ENCODE results near the gene TEX22.

The TEX22 gene

DNA sequence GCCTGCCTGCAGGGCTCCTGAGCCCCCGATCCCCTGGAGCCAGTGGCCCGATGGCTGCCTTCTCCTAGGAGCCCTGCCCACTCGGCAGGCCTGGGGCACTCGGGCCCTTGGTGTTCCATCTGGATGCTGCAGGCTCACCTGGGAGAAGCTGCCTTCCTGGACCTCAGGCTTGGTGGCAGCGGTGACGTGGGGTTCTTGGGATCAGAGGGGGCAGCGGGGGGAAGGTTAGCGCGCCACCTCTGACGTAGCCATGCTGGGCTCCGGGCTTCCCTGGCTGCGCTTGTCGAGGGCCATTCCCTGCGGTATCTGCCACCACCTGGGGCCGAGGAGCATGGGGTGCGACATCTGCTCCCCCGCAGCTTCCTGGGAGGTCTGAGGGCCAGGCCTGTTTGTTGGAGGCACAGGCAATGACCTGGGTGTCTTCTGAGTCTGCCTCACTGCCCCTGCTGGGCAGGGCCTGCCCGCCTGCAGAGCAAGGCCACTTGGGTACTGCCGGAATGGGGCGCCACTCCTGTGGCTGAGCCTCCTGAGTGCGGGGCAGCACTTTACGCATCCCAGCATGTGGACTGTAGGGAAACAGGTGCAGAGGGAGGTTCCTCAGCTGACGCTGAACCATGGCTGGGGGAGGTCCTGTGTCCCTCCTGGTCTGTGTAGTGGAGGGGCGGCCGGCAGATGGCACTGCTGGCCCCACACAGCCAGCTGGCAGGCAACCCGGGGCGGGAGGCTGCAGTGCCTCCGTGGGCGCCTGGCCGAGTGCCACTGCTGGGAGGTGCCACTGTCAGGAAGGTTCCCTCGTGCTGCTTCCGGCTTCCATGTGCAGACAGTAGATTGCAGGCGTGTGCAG lies 41.6 kb downstream of the TEX22 start:
- DNase-seq (ENCODE audit: low read depth in 2 of 2), result no peak

DNA sequence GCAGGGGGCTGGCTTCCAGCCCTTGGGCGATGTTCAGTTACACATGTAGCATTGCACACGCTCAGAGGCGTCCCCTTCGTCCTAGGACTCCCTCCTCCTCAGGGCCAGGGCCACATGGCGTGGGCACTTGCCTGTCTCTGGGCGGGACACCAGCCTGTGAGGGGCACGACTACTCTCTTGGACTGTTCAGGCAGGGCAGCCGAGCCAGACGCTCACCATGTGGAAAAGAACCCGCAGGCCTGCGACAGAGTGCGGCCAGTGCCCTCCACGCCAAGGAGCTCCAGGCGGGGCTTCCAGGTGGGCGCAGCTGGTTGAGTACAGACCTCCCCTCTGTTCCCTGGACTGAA lies 42.2 kb downstream of the TEX22 start:
- DNase-seq (ENCODE audit: low read depth in 2 of 2), result no peak

DNA sequence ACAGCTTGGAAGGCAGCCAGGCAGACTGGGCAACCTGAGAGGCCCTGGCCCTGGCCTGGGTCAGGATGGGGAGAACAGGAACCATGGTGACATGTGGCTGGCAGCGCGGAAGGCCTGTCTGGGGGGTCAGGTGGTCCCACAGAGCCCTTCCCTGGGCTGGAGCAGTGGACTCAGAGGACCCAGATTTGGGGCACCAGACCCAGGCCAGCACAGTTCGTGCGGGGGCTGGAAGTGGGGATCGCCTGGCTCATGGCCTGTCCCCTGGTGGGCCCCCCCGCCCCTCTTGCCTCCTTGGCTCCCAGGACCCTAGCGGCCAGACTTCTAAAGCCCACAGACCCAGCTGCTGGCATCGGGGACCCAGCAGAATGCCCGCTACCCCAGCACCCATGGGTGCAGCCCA lies 42.7 kb downstream of the TEX22 start:
- DNase-seq (ENCODE audit: low read depth in 2 of 2), result no peak

DNA sequence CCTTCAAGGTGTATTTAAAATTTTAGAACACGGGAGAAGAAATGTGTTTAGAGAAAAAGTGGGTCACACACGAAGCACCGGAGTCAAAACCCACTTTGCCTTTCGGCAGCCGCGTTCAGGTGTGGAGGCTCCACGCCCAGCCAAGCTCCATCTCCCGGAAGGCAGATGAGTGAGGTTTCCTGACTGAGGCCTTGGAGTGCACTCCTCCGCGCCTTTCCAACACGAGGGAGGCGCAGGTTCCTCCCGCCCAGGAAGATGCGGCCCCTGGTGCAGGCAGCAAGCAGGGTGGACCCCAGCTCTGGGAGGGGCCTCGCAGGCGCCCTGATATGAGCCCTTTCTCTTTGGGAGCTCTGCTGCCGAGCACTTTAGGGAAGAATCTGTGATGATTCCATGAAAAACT lies 43.8 kb downstream of the TEX22 start:
- DNase-seq (ENCODE audit: low read depth in 2 of 2), result no peak

DNA sequence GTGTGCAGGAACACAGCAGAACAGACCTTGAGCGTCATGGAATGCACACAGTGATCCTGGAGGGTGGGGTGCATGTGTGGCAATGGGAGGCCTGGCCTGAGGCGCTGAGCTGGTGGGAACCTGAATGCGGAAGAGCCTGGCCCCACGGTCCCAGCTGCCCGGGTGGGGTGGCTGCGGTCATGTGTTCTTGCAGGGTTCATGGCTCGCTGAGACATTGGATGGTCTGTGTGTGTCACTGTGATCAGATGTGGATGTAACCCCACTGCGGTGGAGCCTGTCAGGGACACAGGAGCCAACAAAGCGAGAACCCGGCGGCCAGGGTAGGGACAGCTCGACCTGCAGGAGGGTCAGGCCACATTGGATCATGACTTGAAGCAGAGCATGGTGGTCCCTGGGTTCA lies 44.5 kb downstream of the TEX22 start:
- no peak for DNase-seq (ENCODE audit: low read depth in 2 of 2)

DNA sequence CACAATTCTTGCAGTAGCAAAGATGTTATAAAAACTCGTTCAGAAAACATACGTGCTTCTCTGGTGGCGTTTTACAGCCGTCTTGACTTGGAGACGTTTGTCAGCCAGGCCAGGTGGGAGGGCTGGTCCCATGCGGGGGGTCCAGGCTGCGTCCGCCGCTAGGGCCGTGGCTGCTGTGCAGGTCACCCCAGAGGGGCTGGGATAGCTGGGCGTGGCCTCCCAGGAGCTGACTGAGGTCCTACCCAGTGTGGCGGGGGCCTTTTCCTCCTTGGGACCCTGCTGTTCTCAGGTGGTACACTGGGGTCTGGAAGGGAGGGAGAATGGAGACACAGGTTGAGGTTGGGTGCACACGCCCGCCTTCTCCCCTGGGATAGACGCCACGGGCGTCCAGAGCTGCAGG lies 46.5 kb downstream of the TEX22 start:
- DNase-seq (ENCODE audit: low read depth in 2 of 2), result no peak

DNA sequence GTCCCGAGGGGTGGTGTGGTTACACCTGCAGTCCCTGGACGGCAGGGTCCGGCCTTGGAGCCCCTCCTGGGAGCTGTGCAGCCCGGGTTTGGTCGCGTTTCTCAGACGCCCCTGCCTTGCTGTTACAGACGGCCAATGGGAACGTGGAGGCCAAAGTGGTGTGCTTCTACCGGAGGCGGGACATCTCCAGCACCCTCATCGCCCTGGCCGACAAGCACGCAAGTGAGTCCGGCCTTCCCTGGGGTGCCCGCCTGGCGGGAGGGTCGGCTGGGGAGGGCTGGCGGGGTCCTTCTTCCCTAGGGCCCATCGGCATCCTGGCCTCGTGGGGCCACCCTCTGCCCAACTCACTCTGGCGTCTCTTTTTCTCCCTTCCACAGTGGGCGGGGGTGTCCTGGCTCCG lies 47.0 kb downstream of the TEX22 start:
- DNase-seq (ENCODE audit: low read depth in 2 of 2), result no peak

DNA sequence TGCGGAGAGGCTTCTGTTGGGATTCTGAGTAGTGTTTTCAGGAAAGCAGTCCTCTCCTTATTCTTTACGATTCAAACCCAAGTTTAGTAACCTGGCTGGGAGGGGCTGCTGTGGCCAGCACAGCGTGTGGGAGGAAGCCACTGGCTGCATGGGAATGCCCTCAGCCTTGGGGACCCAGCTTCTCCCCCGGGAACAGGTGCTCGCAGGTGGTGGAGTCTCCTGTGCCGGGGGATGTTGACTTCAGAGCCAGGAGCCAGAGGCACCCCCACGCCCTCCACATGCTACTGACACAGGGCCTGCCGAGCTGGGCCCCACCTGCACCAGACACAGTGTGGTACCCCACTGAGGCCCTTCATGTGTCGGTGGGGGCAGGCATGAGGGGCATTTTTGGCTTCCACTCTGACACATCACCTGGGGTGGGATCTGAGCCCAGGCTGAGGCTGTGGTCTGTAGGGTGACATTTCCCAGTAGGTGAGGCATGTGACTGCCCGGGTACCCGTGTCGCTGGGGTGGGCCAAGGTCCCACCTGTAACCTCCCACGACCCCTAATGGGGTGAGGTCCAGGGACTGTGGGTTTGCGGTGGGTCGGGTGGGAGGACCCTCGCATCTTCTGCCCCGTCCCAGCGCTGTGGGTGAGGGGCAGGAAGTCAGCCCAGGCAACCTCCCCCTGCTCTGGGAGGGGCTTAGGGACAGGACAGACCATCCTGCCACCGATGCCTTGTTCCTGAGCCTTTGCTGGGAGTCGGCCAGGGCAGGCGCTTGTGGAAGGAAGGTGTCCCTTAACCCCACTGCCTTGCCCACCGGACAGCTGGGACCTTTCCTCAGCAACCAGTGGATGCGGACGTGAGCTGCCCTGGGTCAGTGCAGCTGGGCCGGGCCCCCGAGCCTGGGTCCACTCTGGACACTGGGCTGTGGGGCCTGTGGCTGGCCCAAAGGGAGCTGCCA lies 47.8 kb downstream of the TEX22 start:
- no peak for DNase-seq (ENCODE audit: low read depth in 2 of 2)

DNA sequence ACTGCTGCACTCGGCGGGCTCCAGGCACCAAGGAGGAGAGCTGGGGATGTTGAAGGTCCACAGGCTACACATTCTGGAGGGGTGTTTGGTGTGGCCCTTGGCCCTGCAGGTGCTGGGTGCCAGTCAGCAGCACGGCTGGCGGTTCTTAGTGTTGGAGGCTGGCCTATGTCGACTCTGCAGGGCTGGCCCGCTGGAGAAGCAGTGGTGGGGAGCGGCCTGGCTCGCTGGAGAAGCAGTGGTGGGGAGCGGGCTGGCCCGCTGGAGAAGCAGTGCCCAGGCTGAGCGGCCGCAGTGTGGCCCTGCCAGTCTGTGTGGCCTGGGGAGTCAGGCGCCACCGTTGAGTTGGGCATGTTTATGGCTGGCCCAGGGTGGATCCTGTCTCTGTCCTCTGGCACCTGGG lies 48.6 kb downstream of the TEX22 start:
- no peak for DNase-seq (ENCODE audit: low read depth in 2 of 2)

DNA sequence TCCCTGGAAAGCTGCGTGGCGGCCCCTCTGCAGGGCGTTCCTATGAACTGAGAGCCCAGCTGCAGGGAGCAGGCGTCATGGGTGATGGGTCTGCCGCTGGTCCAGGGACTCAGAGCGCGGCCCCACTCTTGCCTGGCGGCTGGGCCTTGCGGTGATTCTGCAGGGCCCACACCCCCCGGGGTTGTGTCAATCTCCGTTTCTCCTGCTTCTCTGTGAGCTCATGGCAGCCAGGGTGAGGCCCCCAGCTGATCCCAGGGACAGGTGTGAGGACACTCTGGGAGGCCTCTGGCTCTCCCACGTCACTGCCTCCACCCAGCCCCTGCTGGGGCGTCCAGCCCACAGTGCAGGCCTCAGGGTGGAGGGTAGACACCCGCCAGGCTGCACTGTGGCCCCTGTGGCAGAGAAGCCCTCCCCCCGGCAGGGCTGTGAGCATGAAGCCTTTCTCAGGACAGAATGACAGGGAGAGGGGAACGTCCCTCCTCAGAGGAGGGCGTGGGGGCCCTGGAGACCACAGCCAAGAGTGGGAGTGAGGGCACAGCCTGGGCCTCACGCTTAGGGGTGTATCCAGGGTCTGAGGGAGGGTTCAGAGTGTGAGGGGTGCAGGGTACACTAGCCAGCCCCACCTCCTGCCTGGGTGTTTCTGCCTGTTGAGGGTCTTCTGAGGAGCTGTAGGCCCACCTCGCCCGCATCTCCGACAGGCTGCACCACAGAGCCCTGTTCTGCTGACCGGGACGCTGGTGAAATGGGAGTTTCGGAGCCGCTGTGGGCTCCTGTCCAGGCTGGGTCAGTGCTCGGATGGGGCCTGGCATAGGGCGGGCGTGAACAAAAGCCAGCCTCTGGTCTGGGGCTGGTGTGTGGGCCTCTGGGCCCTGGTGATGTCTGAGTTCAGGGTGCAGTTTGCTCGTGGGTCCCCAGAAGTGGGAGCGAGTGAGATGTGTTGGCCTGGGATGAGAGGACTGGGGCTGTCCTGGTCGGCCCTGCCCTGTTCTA lies 49.6 kb downstream of the TEX22 start:
- DNase-seq (ENCODE audit: low read depth in 2 of 2), result no peak

DNA sequence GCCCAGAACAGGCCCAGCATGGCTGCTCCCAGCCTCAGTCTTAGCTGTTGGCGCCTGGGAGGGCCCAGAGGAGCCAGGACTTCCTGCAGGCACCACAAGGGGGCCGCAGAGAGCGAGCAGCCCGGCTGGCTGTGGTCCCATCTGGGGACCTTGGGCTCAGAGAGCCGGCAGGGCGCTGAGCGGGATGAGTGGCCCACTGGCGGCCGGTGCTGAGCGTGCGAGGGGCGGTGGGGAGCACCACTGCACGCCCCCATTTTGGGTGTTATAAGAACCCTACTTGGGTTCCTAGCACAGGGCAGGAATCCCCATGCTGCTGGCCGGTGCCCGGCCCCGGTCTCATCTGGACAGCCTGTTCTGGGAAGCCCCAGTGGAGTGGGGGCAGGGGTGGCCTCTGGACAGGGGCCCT lies 50.4 kb downstream of the TEX22 start:
- peak; percentile 20 to 55 for DNase-seq (ENCODE audit: low read depth in 2 of 2)

DNA sequence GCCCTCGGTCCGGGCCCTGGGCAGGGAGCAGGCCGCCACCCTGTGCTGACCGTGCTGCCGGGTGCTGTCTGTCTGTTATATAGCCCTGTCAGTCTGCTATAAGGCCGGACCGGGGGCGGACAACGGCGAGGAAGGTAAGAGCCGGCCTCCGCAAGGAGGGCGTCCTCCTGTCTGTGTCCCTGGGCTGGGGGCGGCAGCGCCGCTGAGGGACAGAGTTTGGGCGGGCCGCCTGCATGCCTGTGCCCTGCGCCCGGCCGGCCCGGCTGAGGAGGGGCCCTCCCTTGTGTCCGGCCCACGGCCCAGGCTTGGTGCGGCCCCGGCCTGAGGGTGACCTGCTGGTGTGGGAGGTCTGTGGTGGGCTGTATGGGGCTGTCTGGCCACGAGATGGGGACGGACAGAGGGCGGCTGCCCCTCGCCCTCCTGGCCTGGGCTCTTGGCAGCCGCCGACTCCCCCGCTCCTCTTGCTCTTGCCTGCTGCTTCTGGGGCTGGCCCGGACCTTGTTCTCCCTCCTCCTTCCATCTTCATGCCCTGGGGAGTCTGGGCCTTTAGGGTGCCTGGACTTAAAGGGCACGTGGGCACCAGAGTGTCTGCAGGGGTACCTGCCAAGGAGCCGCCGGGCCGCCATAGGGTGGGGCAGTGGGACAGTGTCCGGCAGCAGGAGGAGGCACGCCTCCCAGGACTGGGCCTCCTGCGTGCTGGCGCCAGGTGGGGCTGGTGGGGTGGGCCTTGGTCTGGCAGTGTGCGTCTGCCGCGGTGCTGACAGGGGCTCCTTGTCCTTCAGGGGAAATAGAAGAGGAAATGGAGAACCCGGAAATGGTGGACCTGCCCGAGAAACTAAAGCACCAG lies 51.2 kb downstream of the TEX22 start:
- no peak for DNase-seq (ENCODE audit: low read depth in 2 of 2)

DNA sequence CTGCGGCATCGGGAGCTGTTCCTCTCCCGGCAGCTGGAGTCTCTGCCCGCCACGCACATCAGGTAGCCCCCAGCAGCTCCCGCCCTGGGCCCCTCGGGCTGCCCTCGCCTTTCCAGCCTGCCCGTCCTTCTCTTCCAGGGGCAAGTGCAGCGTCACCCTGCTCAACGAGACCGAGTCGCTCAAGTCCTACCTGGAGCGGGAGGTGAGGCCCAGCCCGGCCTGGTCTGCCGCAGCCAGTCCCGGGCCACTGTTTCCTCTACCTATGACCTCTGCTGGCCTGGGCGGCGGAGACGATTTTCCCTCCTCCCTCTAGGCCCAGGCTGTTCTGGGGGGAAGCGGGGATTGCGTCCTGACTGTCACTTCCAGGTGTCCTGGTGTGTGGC lies 51.8 kb downstream of the TEX22 start:
- no peak for DNase-seq (ENCODE audit: low read depth in 2 of 2)

DNA sequence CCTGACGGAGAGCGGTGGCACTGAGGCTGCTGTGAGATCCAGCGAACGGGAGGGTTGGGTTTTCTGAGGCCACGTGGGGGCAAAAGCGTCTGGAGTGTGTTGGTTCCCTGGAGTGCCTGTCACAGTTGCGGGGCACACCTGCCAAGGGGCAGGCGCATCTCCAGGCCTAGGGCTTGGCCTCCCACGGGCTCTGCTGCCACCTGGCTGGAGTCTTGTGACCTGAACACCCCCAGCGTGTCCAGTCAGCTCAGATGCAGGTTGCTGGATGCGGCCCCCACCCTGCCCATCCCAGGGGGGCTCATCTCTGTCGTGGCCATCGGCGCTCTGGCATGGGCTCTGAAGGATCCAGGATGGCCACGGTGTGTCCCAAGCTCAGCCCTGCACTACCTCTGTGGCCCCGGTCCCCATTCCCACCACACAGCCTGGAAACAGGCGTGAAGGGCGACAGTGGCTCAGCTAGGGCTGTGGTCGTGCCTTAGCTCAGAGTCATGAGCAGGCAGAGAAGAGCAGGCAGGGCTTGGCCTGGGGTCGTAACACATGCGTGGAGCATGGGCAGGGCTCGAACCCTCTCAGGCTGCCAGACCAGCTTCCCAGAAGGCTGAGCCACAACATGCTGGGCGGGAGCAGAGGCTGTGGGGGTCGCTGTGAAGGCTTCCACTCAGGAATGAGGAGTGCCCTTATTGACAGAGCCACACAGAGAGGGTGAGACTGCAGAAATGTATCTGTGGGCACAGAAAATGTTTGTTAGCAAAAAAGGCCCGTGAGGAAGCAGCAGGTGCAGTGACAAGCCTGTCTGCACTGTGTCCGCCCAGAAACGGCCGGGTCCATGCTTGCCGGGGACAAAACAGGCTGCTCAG lies 52.8 kb downstream of the TEX22 start:
- no peak for DNase-seq (ENCODE audit: low read depth in 2 of 2)

DNA sequence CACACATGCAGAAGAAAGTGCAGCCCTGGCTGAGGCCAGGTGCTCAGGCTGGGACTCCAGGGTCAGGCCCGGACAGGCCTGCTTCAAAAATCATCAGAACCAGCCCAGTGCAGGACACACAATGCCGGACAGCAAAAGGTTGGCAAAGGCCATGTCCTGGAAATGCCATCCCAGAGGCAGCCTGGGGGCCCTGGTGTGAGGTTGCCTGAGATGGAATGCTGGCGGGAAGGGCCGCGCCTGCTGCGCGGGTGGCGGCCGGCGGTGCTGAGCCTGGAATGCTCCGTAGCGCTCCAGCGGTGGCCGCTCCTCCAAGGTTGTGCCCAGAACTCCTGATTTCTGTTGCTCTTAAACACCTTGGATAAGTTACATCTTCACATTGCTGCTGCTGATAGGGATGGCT lies 54.6 kb downstream of the TEX22 start:
- DNase-seq (ENCODE audit: low read depth in 2 of 2), result no peak

DNA sequence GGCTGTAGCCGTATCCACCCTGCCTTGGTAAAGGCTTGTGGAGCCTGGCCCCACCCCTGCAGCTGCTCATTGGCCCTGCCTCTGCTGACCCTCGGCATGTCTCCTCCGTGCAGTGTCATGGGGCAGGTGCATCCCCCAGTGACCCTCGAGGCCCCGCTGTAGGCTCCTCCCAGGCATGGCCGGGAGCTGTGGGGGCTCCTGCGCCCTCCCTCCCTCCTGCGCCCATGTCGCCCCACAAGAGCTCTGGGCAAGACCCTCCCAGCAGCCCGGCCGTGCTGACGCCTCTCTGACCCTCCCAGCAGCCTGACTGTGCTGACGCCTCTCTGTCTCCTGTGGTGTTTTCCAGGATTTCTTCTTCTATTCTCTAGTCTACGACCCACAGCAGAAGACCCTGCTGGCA lies 55.5 kb downstream of the TEX22 start:
- no peak for DNase-seq (ENCODE audit: low read depth in 2 of 2)

DNA sequence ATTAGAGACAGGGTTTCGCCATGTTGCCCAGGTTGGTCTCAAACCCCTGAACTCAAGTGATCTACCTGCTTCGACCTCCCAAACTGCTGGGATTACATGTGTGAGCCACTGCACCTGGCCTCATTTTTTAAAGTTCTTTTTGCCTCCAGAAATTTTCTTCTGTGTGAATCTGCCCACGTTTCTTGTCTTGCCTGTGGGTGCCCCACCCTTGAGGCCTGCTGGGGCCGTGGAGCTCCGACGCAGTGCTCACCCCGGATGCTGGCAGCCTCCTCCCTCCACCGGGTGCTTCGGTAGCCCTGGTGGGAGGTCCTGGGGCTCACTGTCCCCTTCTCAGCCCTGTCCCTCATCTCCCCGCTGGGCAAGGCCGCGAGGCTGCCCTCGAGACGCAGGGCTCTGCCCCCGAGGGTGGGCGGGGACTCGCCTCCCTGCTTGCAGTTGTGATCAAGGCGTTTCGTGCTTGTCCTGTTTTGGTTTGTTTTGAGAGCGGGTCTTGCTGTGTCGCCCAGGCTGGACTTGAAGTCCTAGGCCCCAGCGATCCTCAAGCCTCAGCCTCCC lies 56.8 kb downstream of the TEX22 start:
- no peak for DNase-seq (ENCODE audit: low read depth in 2 of 2)

DNA sequence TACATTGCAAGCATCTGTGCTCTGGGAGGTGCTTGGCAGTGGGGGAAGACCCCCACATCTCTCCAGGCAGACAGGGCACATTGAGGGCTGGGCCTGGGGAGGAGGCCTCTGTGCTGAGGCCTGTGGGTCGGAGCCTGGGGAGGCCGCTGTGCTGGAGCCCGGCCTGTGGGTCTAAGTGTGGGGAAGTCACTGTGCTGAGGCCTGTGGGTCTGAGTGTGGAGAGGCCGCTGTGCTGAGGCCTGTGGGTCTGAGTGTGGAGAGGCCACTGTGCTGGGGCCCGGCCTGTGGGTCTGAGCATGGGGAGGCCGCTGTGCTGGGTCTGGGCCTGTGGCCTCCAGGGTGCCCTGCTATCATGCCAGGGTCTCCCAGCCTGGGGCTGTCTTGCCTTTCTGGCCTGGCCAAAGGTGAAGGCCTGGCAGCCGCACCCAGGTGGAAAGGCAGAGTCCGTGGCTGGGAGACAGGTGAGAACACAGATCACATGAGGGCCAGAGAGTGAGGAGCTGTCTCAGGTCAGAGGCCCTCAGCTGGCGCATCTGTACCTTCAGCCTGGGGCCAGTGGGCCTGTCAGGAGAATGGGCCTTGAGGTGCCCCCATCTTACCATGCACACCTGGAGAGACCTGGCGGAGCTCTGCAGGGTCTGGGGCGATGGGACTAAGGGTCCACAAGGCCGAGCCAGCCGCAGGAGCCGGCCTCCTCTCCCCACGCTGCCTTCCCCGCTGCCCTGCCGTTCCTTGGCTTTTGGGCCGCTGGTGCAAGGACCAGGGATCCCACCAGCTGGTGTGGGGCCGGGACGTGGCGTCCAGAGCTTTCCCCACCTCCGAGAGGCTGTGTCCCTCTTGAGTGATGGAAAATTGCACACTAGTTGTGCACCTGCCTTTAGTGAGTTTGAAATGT lies 57.7 kb downstream of the TEX22 start:
- DNase-seq (ENCODE audit: low read depth in 2 of 2), result no peak

Data from stimulated activated CD4-positive, alpha-beta T cell treated with anti-CD3 and anti-CD28 coated beads, Interleukin-12 subunit alpha, Interleukin-12 subunit beta, amount 100 ng/mL, for 24 hours (primary cell).